Spleen (tissue), 13 donors: ENCODE data around the gene DEFB110. TPM values are rescaled to one million over a fixed set of nuclear protein-coding genes. Genes with fewer than 3 reads are reported as not detected.

Experiments
- DNase-seq: peaks from one replicate; pipeline ENCODE4 v3.0.0-alpha.2; 2020
- H3K27ac ChIP-seq, 8 donors: fragments of 200-600 bp; sonication (generic) in 7 of 8; 1 replicate in 4 of 8; 2 replicates in 4 of 8; pipeline versions ENCODE4 v1.5.0 to v1.8.0; 2016 to 2021; ENCODE audit warnings: inconsistent platforms in 4 of 8, mild to moderate bottlenecking in 4 of 8, moderate library complexity in 1 of 8
- H3K27me3 ChIP-seq, 7 donors: fragments of 200-600 bp; sonication (generic) in 6 of 7; replicated peaks in 1 of 7; 1 replicate in 4 of 7; 2 replicates in 3 of 7; pipeline versions ENCODE4 v1.5.0 to v1.8.0; 2016 to 2021; ENCODE audit warnings: inconsistent platforms in 3 of 7, mild to moderate bottlenecking in 1 of 7
- H3K36me3 ChIP-seq, 6 donors: fragments of 200-600 bp; sonication (generic) in 5 of 6; 1 replicate in 4 of 6; 2 replicates in 2 of 6; pipeline versions ENCODE4 v1.5.0 to v1.8.0; 2016 to 2021; ENCODE audit warnings: inconsistent platforms in 2 of 6
- H3K4me1 ChIP-seq, 6 donors: fragments of 200-600 bp; sonication (generic) in 5 of 6; 1 replicate in 3 of 6; 2 replicates in 3 of 6; pipeline versions ENCODE4 v1.5.0 to v1.8.0; 2016 to 2021; ENCODE audit warnings: inconsistent platforms in 3 of 6
- H3K4me3 ChIP-seq, 8 donors: fragments of 200-600 bp; sonication (generic) in 7 of 8; 1 replicate in 4 of 8; 2 replicates in 4 of 8; pipeline versions ENCODE4 v1.5.0 to v1.8.0; 2016 to 2021; ENCODE audit warnings: inconsistent platforms in 4 of 8, mild to moderate bottlenecking in 4 of 8, moderate library complexity in 2 of 8
- H3K9me3 ChIP-seq, 8 donors: fragments of 200-600 bp; sonication (generic) in 7 of 8; 1 replicate in 4 of 8; 2 replicates in 4 of 8; pipeline versions ENCODE4 v1.5.0 to v1.8.0; 2016 to 2021; ENCODE audit warnings: inconsistent platforms in 4 of 8
- POLR2A ChIP-seq, 3 donors: fragments of 450-650 bp; IDR thresholded peaks; one replicate each; pipeline ENCODE4 v1.5.1; 2017; ENCODE audit warnings: antibody characterized with exemption in 3 of 3, mild to moderate bottlenecking in 1 of 3
- POLR2AphosphoS5 ChIP-seq, 3 donors: sonication (generic); formaldehyde crosslinking; IDR thresholded peaks; one replicate each; pipeline ENCODE4 v1.5.1; 2017; ENCODE audit warnings: antibody characterized with exemption in 3 of 3
- WGBS, 5 donors: extraction: QIAGEN DNeasy Blood & Tissue Kit in 3 of 5; methylation state at CpG; one replicate each; pipeline versions ENCODE4 v1.1.5 to v1.1.7; 2013 to 2018; 5-methylcytosine and 5-hydroxymethylcytosine counted together
- intact Hi-C: fragments of 100-400 bp; cut with DNase I; formaldehyde crosslinking; loops from one replicate; pipeline ENCODE4 v1.15.0; 2023; ENCODE audit warnings: low total_unique reads
- long read RNA-seq, 2 donors: transcript quantifications; one replicate each; lab custom pipeline, GENCODE V29; 2026
- polyA plus RNA-seq, 3 donors: library from polyadenylated mRNA; stranded (reverse); fragments of 200-250 nt; gene quantifications; one replicate each; pipeline ENCODE4 v1.2.1, GENCODE V29; 2013
- total RNA-seq, 7 donors: library from RNA; depleted of rRNA in 3 of 7; stranded (reverse); fragments of >200 nt in 3 of 7; fragmentation: NEBNext Ultra II Directional in 4 of 7; extraction: Animal tissue kit (Norgen Biotek cat#: 25700) in 4 of 7; gene quantifications; one replicate each; pipeline versions ENCODE4 v1.1.0 to v1.2.1, GENCODE V29; 2016 to 2021
- TF ChIP-seq, protein P1 (sequence below), 11 experiments: fragments of 200-600 bp in 7 of 11; fragments of 450-650 bp in 4 of 11; sonication (generic) in 4 of 11; IDR thresholded peaks in 8 of 11; conservative IDR thresholded peaks in 3 of 11; 1 replicate in 7 of 11; 2 replicates in 4 of 11; pipeline versions ENCODE4 v1.4.0 to v1.8.0; 2016 to 2021; ENCODE audit warnings: antibody characterized with exemption in 11 of 11, inconsistent platforms in 4 of 11, mild to moderate bottlenecking in 1 of 11
- donor health status: healthy with polysubstance abuse.
- donor health status: DM: no; HTN: no; CAD: no; lungs with moderate emphysema.
- donor health status: DM: no; HTN: no; CAD: no.
- donor health status: Bipolar disorder and iron deficiency.
- donor health status: healthy.
- donor health status: DM: no; HTN: no; CAD: no.
- donor health status: DM: yes; HTN: yes; CAD: no.

Gene DEFB110
- not detected for total RNA-seq
- not detected for polyA plus RNA-seq
- long read RNA-seq, donor 1 = 0 reads
- long read RNA-seq, donor 2 = 0 reads

DNA sequence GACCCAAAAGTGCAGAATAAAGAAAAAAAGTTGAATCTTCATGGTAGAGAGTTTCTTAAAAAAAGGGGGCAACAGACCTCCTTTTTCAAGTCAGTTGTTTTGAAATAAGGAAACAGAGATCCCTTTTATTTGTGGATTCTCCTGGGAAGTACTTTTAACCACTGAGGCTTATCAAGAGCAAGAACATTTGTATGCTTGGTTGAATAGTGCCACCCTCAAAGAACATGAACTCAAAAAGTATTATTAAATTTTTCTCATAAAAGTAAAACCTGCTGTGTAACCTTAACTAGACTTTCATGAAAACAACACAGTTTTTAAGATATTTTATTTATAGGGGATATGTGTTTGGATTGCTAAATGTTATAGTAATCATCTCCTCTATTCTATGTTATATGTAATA lies at the start of gene DEFB110:
DEFB110 (minus strand) TSS at position 101 of the 400 bp plus-strand sequence; CDS start at position 42, 59 bp downstream.
- H3K4me3 ChIP-seq = no peak within 1 kb of the TSS
- no peak within 1 kb of the TSS for H3K27ac ChIP-seq
- H3K9me3 ChIP-seq = no peaks in the 10 kb centered on the region
- intact Hi-C loops = no loop called here
- H3K27me3 ChIP-seq = no peaks in the 10 kb centered on the region
- no peak for DNase-seq
- no peaks in the 10 kb centered on the region for H3K4me1 ChIP-seq
- H3K36me3 ChIP-seq = no peaks in the 10 kb centered on the region
- no peak for TF ChIP-seq POLR2AphosphoS5 (IDR thresholded peaks at IDR 0.05)
- no peak for TF ChIP-seq POLR2A (IDR thresholded peaks at IDR 0.05)
- TF ChIP-seq, protein P1, sequence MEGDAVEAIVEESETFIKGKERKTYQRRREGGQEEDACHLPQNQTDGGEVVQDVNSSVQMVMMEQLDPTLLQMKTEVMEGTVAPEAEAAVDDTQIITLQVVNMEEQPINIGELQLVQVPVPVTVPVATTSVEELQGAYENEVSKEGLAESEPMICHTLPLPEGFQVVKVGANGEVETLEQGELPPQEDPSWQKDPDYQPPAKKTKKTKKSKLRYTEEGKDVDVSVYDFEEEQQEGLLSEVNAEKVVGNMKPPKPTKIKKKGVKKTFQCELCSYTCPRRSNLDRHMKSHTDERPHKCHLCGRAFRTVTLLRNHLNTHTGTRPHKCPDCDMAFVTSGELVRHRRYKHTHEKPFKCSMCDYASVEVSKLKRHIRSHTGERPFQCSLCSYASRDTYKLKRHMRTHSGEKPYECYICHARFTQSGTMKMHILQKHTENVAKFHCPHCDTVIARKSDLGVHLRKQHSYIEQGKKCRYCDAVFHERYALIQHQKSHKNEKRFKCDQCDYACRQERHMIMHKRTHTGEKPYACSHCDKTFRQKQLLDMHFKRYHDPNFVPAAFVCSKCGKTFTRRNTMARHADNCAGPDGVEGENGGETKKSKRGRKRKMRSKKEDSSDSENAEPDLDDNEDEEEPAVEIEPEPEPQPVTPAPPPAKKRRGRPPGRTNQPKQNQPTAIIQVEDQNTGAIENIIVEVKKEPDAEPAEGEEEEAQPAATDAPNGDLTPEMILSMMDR (IDR thresholded peaks at IDR 0.05 in 8 of 11, conservative IDR thresholded peaks at IDR 0.05 in 3 of 11) = no peak

DNA sequence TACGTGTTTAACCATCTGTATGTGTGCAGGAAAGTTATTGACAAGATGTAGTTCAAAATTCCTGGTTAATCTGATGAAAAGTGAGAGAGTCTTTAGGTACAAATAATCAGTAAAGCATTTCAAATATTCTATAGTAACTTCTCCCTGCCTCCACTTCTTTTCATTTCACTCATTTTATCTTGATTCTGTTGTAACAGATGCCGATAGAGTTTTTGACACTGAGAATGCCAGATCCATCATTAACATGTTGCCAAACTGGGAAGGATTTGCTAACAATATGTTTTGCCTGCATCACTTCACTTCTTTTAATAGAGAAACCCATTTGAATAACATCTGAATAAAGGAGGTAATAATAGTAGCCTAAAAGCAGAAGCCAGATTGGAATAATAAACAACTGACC lies 48.3 kb upstream of the DEFB110 start:
- H3K4me3 ChIP-seq = no peak overlapping the region
- H3K4me1 ChIP-seq = no peaks in the 10 kb centered on the region
- intact Hi-C loops = no loop called here
- TF ChIP-seq POLR2AphosphoS5 (IDR thresholded peaks at IDR 0.05) = no peak
- TF ChIP-seq, protein P1 (IDR thresholded peaks at IDR 0.05 in 8 of 11, conservative IDR thresholded peaks at IDR 0.05 in 3 of 11) = no peak
- TF ChIP-seq POLR2A (IDR thresholded peaks at IDR 0.05) = no peak
- 78 to 92% (median 79%) methylated on average over 2 of the region's 2 CpGs for WGBS, 5 donors
- no peaks in the 10 kb centered on the region for H3K36me3 ChIP-seq
- no peak overlapping the region for H3K27ac ChIP-seq
- no peaks in the 10 kb centered on the region for H3K9me3 ChIP-seq
- DNase-seq = no peak
- H3K27me3 ChIP-seq = peaks cover 0 to 4% (median 0%) of the 10 kb centered on the region in 7 donors

DNA sequence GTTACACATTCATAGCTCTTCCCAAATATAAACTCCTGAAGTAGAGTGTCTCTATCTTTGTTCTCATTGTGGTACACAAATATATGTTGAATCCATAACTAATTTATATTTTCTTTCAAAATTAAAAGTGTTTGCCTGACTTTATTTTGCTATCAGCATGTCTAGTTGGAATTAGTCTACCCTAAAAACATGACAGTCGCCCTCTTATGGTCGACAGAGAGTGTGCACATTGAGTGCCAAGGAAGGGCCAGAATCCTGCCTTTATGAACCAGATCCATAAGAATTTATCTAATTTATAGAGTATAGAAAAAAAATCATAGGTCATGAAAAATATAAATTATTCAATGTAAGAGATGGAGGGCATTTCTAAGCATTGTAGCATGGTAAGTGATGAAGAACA lies 40.3 kb upstream of the DEFB110 start:
- intact Hi-C loops = no loop called here
- TF ChIP-seq, protein P1 (IDR thresholded peaks at IDR 0.05 in 8 of 11, conservative IDR thresholded peaks at IDR 0.05 in 3 of 11) = no peak
- no peak for TF ChIP-seq POLR2AphosphoS5 (IDR thresholded peaks at IDR 0.05)
- TF ChIP-seq POLR2A (IDR thresholded peaks at IDR 0.05) = no peak
- H3K4me3 ChIP-seq = no peak overlapping the region
- no peaks in the 10 kb centered on the region for H3K36me3 ChIP-seq
- H3K27me3 ChIP-seq = no peaks in the 10 kb centered on the region
- H3K4me1 ChIP-seq = no peaks in the 10 kb centered on the region
- no peak for DNase-seq
- H3K9me3 ChIP-seq = peaks cover 0 to 6% (median 0%) of the 10 kb centered on the region in 8 donors
- 6 to 11% (median 8%) methylated on average over 2 of the region's 2 CpGs for WGBS, 5 donors
- H3K27ac ChIP-seq = no peak overlapping the region

DNA sequence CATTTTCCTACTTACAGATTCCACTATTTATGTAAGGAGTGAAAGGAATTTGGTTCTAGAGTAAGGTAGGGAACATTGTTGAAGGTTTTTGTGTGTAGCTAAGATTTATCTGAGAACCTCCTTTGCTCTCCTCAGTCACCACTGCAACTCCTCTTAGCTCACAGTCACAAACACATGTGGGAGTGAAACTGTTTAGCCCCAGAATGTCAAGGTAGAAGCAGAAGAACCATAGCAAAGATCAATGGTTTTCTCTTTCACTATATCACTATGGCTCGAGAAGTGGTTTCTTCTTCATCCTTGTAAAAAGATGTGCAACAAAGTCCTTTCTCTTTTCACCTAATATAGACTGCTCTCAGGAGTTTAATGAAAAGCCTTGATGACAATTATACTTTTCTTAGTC lies 34.4 kb upstream of the DEFB110 start:
- WGBS, 5 donors = 69 to 88% (median 78%) methylated on average over 1 of the region's 1 CpG
- H3K4me3 ChIP-seq = no peak overlapping the region
- TF ChIP-seq, protein P1 (IDR thresholded peaks at IDR 0.05 in 8 of 11, conservative IDR thresholded peaks at IDR 0.05 in 3 of 11) = no peak
- TF ChIP-seq POLR2AphosphoS5 (IDR thresholded peaks at IDR 0.05) (no peak), POLR2A (IDR thresholded peaks at IDR 0.05) (no peak)
- intact Hi-C loops = no loop called here
- no peaks in the 10 kb centered on the region for H3K36me3 ChIP-seq
- no peaks in the 10 kb centered on the region for H3K9me3 ChIP-seq
- no peak for DNase-seq
- no peaks in the 10 kb centered on the region for H3K4me1 ChIP-seq
- no peaks in the 10 kb centered on the region for H3K27me3 ChIP-seq
- H3K27ac ChIP-seq = no peak overlapping the region
